Left renal pelvis (tissue), 4 donors: ENCODE results near the gene KRTAP5-5. TPM values are rescaled to one million over a fixed set of nuclear protein-coding genes. Genes with fewer than 3 reads are reported as not detected.
"Not testable (repeated sequence)": the region's sequence is repeated elsewhere in the genome, so short reads cannot be mapped to it uniquely, and the experiment has no call there.

Source experiments
- DNase-seq, 4 donors: peaks; one replicate each; pipeline ENCODE4 v3.0.0-alpha.2; 2013; ENCODE audit warnings: low read depth in 4 of 4, low spot score in 3 of 4
- polyA plus RNA-seq, 4 donors: library from polyadenylated mRNA; unstranded; fragments of 120-200 nt; gene quantifications; one replicate each; pipeline ENCODE4 v1.2.1, GENCODE V29; 2013; ENCODE audit not compliant: insufficient read length in 4 of 4

Gene KRTAP5-5
- polyA plus RNA-seq, 4 donors, result not detected

DNA sequence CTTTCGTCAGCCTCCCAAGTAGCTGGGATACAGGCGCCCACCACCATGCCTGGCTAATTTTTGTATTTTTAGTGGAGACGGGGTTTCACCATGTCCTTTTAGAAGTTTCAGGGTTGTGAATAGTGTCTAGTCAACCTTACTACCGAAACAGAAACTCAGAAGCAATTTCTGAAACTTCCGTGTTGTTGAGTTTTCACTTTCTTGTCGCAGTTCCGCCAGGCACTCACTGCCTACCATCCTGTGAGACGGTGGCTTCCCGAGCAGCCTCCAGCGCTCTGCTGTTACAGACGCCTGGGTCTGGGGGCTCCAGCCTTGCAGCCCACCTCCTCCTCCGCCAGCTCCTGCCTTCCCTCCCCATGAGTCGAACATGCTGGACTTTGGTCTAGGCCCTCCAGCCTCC is 23.7 kb upstream of the KRTAP5-5 start:
- not testable (repeated sequence) for DNase-seq

DNA sequence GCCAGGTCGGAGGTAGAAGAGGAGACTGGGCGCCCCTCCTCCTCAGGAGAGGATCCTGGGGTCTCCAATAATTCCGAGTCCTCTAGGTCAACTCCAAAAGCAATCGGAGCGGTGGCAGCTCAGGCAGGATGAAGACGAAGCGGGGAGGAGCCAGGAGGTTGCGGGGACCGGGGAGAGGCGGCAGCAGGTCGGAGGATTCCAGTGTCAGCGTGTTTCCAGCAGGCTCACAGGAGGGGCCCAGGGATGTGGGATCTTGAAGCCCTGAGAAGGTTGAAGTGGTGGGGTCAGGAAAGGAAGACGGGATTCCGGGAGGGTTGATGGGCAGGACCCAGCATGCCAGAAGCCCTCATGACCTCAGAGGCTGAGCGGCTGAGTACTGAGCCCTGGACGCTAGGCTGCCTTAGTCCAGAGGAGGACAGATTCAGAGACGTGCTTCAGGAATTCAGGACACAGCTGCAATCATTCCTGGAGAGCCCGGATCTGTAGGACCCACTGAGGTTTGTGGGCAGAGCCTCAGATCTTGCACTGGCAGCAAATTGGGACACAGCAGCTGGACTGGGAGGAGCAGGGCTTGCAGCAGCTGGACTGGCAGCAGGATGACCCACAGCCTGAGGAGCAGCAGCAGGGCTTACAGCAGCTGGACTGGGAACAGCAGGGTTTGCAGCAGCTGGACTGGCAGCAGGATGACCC is 22.3 kb upstream of the KRTAP5-5 start:
- not testable (repeated sequence) for DNase-seq

DNA sequence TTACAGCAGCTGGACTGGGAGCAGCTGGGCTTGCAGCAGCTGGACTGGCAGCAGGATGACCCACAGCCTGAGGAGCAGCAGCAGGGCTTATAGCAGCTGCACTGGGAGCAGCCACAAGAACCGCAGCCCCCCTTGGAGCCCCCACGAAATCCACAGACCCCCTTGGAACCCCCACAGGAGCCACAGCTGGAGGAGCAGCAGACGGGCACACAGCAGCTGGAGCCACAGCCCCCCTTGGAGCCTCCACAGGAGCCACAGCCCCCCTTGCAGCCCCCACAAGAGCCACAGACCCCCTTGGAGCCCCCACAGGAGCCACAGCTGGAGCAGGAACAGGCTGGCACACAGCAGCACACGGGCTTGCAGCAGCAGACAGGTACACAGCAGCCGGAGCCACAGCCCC is 21.7 kb upstream of the KRTAP5-5 start:
- not testable (repeated sequence) for DNase-seq

DNA sequence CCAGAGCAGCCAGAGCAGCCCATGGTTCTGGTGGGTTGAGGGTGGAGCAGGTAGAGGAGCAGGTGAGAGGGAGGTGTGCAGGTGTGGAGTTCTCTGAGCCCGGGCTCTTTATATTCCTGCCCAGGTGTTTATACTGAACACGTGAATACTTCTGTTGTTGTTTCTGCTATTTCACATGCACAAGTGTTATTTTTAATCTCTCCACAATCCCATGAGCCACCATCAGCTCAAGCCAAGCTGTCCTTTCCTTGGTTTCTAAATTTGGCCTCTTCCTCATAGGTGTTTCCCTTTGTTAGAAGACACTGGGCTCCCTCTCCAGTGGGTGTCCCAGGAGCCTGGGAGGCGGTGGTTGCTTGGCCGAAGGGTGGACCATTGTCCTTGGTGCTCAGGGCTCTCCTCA is 21.2 kb upstream of the KRTAP5-5 start, which contains the start of gene KRTAP5-3:
TSS of gene KRTAP5-3 (minus strand) at position 101 of the 400 bp plus-strand sequence. CDS start at position 23, 78 bp downstream.
- no peak for DNase-seq

DNA sequence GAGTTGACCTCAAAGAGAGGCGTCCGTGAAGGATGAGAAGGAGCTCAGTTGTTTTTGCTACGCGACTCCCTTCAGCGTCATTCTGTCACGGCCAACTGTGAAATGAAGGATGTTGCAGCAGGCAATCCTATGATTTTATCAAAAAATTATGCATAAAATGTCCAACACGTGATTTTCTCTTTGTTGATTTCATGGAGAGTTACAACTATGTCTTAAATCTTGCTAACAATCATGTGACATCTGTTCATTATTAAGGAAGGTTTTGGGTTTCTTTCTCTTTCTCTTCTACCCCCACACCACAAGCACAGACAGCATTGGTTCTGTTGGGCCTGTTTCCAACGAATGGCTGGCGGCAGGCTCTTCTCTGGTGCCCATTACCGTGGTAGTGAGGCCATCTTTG is 11.3 kb upstream of the KRTAP5-5 start:
- DNase-seq, result no peak

DNA sequence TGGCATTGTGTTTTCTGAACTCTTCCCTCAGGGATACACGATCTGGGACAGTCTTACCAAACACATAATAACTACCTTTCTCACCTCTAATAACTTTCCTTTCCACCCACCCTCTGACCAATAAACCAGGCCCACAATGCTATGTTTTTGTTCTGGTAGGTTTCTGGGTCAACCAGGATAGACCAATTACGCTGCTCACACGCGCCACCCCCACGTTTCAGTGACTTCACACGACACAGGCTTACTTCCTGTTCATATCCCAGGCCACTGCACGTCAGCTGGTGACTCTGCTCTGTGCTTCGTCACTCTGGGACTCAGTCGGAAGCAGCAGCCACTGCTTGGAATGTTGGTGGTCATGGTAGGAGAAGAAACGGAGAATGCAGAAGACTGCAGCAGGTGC is 10.1 kb upstream of the KRTAP5-5 start:
- DNase-seq, result no peak

DNA sequence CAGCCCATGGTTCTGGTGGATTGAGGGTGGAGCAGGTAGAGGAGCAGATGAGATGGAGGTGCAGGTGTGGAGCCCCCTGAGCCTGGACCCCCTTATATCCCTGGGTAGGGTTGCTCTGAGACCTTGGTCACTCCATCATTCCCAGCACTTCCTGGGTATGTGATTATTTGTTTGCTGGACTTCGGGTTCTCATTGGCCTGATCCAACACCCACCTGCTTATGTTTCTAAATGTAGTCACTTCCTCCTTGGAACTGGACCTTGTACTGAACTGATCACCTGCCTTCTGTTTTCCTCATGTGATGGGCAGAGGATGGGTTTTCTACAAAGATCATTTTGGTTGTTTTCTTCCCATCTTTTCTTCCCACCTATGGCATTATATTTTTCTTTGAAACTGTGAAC is 7.5 kb upstream of the KRTAP5-5 start, which contains the start of gene KRTAP5-4:
TSS of gene KRTAP5-4 (minus strand) at position 53 of the 400 bp plus-strand sequence. CDS start at position 8, 45 bp downstream.
- DNase-seq, result no peak

DNA sequence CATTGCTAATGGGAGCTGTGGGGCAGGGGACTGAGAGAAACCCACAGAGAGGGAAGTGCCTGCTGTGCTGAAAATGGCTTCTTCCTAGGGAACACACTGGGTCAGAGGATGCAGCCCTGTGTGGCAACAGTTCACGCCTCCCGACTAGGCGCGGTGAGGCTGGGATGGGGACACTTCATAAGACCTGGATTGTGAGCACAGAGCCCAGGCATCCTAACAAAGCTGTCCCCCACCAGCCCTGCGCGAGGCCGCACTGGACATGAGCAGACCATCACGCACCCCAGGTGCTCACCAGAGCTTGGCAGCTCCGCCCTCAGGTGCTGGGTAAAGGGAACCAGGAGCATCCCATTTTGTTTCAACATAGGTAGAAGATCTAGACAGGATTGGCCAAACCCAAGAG is 5.9 kb upstream of the KRTAP5-5 start:
- no peak for DNase-seq

DNA sequence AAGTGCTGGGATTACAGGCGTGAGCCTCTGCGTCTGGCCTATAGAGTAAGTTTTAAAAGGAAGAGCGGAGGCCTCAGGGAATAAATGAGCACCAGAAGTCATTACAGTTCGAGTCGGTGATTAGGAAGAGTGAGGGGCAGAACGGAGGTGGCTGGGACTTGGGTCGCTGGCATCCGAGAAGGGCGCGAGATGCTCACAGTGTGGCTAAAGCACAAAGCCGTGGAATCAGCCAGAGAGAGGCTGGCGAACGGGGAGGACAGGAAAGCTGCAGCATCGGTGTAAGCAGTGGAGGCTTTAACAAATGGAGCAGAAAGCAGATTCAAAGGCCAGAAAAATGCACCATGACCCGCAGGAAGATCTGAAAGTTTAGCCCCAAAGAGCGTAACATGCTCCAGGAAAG is 5.0 kb upstream of the KRTAP5-5 start:
- DNase-seq, result no peak

DNA sequence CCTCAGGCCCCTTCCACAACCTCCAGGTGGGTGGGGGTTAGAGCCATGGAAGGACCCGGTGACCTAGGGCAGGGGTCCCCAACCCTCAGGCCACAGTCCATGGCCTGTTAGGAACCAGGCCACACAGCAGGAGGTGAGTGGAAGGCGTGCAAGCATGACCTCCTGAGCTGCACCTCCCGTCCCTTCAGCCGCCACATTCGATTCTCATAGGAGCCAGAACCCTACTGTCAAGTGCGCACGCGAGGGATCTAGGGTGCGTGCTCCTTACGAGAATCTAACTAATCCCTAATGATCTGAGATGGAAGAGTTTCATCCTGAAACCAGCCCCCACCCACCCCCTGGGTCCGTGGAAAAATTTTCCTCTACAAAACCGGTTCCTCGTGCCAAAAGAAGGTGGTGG is 4.0 kb upstream of the KRTAP5-5 start:
- DNase-seq, result no peak

DNA sequence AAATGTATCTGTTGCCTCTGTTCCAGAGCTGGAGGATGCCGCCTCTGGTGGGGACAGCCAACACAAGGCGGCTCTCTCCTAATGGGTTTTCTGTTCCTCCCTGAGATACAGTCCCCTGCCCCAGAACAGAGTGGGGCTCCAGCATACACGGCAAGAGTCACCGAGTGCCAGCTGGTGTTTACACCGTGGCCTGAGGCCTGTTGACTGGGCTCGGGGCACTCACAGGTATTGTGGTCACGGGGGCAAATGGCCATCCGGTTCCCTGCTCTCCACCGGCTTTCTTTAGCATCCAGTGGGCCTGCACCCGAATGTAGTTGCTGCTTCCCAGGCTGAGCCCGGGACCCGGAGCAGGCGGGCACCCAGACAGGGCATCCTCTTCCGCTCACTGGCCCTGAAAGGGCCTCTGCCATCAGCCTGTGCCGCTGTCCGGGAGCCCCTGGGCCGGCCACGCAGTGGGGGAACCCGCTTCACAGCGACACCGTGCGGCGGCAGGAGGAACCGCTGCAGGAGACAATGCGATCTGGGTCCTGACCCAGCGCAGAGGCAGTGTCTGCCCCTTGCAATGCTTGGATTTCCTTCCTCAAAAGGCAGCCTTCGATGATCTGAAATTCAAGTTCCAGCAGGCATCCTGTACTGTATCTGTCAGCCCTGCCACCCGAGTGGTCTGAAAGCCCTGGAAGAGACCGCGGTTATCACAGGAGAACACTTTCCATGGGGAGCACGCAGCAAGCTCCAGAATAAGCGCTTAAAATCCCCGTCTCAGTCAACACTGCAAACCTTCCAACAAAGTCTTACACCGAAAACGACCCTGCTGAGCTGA is 859 bp upstream of the KRTAP5-5 start:
- peak in 1 of 4 donors; percentile 28 for DNase-seq

DNA sequence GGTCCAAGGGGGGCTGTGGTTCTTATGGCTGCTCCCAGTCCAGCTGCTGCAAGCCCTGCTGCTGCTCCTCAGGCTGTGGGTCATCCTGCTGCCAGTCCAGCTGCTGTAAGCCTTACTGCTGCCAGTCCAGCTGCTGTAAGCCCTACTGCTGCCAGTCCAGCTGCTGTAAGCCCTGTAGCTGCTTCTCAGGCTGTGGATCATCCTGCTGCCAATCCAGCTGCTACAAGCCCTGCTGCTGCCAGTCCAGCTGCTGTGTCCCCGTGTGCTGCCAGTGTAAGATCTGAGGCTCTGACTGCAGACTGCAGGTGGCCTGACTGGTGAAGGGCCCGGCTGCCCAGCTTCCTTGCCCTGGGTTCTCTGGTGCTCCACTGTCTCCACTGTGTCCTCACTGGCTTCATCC is 696 bp downstream of the KRTAP5-5 start:
- DNase-seq, result no peak

DNA sequence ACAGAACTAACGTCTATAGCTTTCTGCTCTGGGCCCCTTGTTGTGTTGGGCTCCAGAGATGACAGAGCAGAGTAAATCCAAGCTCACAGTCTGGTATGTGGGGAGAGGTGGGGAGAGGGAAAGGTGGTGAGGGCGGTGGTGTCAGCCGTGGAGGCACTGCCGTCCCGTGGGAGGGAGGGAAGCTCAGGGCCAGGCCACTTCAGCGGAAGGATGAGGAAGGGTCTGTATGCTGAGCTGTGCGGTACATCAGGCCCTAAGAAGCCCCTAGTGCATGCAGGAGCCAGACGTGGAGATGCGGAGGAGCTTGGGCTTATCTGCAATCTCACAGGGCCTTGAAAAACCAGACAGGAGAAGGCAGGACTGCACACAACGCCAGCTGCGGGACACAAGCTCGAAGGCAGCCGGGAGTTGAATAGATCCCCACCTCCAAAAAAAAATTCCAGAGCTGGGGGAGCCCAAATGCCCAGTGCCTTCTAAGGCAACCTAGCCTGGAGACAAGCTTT is 1.5 kb downstream of the KRTAP5-5 start:
- DNase-seq, result no peak

DNA sequence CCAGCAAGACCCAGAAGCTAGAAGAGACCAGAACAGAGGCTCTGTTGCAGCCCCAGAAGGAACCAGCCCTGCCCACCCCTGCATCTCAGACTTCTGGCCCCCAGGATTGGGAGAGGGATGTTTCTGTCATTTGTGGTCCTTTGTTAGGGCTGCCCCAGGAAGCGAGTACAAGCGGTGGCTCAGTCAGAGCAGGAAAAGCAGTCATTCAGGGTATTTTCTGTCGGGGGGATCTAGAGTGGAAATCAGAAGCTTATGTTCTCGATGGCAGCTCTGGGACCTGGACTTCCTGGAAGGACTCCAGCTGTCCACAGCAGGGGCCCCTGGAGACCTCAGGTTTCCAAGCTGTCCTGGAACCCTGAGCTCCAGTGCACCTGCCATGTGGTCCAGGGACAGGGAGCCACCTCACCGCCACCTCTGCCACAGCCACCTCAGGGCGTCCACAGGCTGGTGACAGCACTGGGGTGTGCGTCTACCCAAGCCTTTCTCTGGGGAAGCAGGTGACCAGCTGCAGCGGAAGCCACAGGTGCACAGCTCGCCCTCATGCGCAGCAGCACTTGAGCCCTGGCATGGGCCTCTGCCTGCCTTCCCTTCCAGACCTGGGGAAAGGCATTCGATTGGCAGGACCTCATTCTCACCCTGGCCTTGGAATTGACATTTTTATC is 2.6 kb downstream of the KRTAP5-5 start:
- DNase-seq, result no peak

DNA sequence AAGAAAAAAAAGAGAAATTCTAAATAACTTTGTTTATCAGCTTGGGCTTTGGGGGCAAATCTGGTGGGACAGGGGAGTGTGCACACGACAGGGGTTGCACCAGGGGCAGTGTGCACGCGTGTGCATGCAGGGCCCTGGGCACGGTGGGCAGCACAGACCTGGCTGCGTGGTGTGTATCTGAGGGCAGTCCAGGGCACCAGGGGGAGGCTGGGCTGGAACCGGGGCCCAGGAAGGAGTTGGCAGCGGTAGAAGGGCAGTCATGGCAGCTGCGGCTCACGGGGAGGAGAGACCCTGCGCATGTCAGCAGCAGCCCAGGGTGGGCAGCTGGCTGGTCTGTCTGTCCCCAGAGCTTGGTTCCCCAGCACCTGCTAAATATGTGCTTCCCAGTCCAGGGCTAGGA is 4.3 kb downstream of the KRTAP5-5 start:
- no peak for DNase-seq

DNA sequence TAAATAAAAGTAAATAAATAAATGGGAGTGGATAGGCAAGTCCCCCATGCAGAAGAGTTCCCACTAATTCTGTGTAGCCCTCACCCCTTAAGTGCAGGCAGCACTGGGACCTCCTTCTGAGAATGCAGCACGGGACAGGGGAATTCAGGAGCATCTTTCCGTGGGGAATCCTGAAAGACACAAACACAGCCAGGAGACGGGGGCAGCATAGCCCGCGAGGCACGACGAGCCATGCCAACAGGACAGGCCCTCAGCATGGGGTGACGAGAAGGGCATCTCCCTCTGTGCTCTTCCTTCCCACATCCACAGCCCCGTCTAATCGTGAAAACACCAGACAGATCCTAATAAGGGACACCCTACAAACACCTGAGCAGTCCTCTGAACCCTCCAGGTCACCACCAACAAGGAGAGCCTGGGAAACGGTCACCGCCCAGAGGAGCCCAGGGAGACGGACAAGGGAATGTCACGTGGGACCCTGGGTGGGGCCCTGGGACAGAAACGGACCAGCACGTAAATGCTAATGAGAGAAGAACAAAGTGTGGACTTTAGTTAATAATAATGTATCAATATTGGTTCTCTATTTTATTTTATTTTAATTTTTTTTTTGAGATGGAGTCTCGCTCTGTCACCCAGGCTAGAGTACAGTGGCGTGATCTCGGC is 6.8 kb downstream of the KRTAP5-5 start:
- DNase-seq, result no peak

DNA sequence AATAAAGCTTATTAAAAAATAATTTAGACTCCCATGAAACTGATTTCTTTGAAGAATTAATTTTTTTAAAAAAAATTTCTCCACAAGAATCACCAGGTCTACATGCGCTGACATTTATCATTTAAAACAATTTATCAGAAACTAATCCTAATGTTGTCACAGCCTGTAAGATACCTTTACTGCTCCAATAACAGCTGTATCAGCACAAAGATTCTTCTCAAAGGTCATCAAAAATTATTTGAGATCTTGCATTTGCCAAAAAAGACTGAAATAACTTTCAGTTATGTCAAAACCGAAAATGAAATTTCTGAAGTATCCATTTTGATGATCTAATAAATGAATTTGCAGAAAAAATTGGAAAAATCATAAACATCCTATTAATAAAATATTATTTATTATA is 8.1 kb downstream of the KRTAP5-5 start:
- no peak for DNase-seq

DNA sequence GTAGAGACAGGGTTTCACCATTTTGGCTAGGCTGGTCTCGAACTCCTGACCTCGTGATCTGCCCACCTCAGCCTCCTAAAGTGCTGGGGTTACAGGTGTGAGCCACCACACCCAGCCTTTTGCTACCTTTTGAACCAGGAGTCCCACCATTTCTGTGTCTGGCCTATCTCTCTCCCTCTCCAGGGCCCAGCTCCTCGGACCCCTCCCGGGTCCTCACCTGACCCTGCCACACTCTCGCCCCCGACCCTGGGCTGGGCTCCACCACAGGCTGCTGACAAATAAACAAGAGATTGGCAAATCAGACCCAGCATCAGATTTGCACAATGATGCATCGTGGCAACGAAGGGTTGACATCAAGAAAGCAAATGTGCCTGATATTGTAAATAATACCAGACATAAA is 8.8 kb downstream of the KRTAP5-5 start:
- no peak for DNase-seq

DNA sequence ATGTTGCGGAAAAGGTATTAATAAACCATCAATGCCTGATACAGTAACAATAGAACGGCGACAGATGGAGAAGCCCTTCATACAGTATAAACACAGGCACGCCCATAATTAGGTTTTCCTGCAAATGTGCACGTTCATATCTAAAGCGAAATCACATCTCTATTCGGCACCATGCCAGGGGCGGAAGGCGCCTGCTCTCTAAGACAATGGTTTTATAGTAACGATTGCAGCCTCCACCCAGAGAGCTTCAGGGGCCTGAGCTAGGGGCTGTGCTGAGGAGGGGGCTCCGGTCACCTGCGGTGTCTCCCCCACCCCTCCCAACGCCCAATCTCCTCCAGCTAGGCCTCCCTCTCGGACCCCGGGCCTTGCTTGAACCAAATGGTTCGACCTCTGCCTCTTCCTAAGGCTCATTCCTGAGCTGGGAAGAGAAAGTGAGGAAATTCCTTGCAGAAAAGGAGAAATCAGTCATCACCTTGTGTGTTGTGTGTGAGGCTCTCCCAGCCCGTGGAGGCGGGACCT is 9.6 kb downstream of the KRTAP5-5 start:
- DNase-seq, result no peak

DNA sequence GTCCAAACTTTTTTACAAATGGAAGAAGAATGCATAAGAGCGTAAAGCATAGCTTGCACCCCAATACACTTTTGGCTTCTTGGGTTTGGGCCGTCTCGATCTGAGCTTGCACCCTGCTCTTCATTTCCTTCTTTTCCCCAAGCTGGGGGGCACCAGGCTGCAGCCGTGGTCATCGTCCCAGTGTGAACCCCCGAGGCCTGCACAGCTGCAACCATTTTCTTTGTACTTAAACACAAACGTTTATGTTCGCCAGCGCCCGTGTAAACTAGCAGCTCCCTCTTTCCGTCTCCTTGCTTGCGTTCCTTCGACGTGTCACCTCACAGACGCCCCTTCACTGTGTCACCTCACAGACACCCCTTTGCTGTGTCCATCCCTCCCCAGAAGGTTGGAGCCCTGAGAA is 10.1 kb downstream of the KRTAP5-5 start:
- DNase-seq, result no peak
